ENCODE data around the gene RUNX2.

DNA sequence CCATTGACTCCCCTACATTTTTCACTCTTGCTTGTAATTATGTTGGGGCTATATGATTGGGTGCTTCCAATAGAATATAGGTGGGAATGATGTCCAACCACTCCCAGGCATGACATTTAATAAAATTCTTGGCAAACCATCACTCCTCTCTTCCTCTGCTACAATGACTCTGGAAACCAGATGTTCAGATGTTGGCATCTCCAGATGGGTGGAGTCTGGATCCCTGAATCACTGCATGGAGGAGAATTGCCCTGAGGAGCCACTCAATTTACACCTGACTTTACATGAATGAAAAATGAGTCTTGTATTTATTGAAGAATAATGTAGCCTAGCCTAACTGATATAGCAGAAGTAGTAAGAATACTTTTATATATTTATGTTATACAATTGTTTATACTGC lies 356.3 kb downstream of the RUNX2 start:
- TF ChIP-seq POLR2A (IDR thresholded peaks at IDR 0.05; ENCODE audit: extremely low read depth, insufficient read length): no peak
- TF ChIP-seq, protein P1, sequence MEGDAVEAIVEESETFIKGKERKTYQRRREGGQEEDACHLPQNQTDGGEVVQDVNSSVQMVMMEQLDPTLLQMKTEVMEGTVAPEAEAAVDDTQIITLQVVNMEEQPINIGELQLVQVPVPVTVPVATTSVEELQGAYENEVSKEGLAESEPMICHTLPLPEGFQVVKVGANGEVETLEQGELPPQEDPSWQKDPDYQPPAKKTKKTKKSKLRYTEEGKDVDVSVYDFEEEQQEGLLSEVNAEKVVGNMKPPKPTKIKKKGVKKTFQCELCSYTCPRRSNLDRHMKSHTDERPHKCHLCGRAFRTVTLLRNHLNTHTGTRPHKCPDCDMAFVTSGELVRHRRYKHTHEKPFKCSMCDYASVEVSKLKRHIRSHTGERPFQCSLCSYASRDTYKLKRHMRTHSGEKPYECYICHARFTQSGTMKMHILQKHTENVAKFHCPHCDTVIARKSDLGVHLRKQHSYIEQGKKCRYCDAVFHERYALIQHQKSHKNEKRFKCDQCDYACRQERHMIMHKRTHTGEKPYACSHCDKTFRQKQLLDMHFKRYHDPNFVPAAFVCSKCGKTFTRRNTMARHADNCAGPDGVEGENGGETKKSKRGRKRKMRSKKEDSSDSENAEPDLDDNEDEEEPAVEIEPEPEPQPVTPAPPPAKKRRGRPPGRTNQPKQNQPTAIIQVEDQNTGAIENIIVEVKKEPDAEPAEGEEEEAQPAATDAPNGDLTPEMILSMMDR (IDR thresholded peaks at IDR 0.05; ENCODE audit: low read depth, low read length): no peak

All from NB4 (cell line).